Frontal cortex (tissue), 4 donors: Measurements from ENCODE around the gene HGFAC. TPM values are rescaled to one million over a fixed set of nuclear protein-coding genes. Genes with fewer than 3 reads are reported as not detected.

Experiments used
- DNase-seq, 2 donors: peaks; one replicate each; pipeline ENCODE4 v3.0.0; 2012; ENCODE audit warnings: low spot score in 2 of 2
- FAIRE-seq: peaks from 2 replicates; lab custom pipeline; 2012; peaks lifted over from hg19 to GRCh38; lab: Jason Lieb, UNC
- total RNA-seq: library from RNA; depleted of rRNA; stranded (reverse); fragments of >200 nt; gene quantifications from one replicate; pipeline ENCODE4 v1.2.3, GENCODE V29; 2014
- donor health status: control.
- donor health status: control.
- donor health status: control.

HGFAC gene
- total RNA-seq, 1 donor from 2014 or later = 1.6 TPM

DNA sequence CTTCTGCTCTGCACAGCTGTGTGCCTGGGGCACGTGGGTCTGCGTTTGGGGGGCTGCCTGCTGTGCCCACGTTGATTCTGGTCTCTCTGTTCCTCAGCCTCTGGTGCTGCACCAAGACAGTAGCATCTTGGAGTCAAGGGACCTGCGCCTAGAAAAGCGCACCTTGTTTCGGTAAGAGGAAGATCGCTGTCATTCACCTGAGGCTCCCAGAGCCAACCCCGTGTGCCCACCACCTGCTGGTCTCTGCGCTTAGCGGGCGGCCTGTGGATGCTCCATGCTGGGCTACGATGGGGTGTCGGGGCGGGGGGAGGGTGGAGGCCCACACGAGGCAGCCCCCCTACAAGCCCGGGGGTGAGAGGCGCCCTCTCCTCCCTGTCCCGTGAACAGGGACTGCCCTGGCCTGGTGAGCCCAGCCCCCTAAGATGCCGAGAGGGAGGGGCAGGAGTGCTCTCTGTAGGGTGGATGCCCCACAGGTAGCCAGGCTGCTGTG, 18.9 kb upstream of the HGFAC start:
- no peak for DNase-seq
- FAIRE-seq = no peak

DNA sequence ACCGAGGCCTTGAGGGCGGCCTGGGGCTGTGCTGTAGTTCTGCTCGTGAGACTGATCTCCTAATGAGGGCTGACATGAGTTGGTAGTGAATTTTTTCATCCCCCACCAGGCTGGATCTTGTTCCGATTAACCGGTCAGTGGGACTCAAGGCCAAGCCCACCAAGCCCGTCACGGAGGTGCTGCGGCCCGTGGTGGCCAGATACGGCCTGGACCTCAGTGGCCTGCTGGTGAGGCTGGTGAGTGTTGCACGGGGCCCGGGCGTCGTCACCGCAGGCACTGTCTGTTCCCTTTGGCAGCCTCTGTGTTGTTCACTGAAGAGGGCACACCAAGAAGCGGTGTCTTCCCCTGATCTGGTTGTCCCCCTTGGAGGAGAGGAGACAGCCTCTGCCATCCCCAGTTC, 18.4 kb upstream of the HGFAC start:
- DNase-seq (no peak), FAIRE-seq (no peak)

DNA sequence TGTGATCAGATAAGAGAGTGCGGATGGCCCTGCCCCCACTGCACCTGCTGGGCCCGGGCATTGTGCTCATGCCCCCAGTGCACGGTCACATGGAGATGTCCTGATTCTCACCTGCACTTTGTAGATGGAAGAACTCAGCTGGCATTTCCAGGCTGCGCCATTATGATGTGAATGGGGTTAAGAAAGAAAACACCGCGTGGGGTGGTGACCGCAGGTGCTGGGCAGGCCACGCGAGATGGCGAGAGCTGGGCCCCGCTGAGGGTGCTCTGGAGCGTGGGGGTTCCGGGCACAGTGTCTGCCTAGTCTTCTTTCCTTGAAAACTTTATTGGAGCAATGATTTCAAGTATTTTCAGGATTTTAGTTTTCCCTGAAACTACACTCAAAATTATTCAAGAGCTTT, 17.8 kb upstream of the HGFAC start:
- FAIRE-seq (no peak), DNase-seq (no peak)

DNA sequence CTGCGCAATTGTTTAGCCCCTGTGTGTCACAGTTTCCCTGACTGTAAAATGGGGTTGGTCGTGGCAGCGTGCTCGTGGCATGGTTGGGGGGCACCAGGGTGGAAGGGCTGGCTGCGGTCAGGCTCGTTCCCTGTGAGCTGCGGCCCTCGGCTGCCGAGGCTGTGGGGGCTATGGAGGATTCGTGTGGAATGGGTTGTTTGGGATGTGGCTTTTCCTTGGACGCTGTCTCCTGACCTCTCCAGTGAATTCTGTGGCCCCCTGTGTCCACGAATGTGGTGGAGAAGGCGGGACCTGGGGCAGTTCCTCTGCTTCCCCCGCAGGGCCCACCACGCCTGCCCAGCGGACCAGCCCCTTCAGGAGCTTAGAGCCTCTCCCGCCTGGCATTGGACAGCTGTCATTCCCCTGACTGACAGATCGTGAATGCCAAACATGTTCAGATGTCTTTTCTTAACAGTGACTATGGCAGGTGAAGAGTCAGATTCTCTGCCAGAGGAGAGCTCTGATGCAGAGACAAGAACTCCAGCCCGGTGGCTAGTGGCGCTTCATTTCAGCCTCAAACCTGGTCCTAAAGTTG, 17.2 kb upstream of the HGFAC start:
- DNase-seq (no peak), FAIRE-seq (no peak)

DNA sequence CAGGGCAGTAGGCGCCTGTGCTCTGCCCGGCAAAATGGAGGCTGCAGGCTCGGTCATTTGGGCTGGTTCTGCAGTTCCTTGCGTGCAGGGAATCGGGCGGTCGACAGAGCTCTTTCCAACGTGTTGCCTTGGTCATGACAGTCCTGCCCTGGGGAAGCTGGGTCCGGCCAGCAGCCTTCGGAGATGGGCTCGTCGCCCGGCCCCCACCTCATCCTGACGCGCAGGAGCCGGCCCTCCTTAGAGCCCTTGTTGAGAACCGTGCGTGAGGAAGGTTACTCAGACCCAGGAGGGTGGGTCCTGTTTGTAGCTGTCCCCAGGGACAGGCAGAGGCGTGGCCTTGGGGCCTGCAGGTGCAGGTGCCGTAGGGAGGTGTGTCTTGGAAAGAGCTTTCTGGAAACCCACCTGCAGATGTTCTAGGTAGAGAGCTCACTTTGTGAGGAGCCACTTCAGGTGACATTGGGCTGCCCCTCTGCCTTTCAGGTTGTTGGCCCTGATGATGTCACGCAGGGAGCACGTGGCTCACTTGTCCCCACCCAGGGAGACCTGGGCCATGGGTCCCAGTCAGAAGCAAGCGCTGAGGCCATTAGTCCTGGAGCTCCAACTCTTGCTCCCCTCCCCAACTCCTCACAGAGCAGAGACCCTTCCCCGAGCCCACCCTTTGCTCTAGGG, 15.2 kb upstream of the HGFAC start:
- no peak for FAIRE-seq
- DNase-seq = no peak

DNA sequence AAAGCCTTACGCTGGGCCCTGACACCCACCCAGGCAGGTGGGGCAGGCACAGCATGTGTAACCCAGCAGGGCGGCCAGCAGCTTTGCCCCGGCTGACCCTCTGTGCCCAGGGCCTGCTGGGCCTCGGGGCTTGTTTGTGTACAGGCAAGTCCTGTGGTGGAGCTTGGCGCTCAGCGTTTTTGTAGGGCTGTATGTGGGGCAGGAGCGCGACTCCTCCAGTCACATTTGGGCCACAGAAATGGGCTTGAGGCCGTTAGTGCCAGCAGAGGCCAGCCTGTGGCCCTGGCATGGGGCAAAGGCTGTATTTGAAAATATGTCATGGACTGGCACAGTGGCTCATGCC, 14.7 kb upstream of the HGFAC start:
- DNase-seq (no peak), FAIRE-seq (no peak)

DNA sequence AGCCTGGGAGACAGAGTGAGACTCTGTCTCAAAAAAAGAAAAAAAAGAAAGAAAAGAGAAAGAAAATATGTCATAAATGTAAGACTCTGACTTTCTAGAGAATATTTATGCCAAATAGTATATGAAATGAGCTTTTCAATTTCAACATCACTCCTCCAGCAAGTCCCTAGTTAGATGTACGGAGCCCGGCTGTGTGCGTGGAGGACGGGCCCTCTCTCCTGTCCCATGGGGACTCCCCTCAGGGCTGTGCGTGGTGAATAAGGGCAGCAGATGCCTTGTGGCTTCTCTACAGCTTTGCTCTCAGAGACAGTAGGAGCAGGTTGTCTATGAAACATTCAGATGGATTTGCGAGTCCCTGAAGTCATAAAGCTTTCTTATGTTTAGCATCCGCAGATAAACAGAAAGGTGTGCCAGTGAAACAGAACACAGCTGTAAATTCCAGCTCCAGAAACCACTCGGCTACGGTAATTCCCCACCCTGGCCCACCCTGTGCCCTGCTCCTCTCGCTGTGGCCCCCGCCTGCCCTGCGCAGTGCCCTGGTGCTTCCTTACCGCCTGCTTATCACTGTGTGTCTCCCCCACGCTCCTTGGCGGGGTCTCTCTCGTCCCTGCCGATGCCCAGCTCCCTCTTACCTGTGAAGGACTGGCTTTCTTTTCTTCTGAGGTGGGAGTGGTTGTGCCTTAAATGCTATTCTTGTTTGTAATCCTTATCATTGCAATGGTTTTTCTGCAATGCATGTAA, 13.9 kb upstream of the HGFAC start:
- no peak for DNase-seq
- FAIRE-seq = no peak

DNA sequence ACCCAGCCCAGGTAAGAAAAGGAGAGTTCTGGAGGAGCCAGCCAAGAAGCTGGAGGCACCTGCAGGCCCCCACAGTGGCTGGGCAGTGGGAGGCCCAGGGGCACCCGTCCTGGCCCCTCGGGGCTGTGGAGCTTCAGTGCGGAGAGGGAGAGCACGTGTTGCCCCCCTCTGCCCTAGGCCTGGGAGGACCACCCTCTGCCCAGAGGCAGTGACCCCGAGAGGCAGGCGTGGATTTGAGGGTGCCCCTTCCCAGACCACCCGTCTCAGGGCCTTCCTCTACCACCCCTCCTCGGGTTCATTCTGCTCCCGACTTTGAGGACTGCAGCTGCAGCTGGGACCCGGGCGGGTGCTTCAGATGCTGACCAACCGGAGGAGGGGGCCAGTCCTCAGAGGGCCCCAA, 12.1 kb upstream of the HGFAC start:
- no peak for FAIRE-seq
- no peak for DNase-seq

DNA sequence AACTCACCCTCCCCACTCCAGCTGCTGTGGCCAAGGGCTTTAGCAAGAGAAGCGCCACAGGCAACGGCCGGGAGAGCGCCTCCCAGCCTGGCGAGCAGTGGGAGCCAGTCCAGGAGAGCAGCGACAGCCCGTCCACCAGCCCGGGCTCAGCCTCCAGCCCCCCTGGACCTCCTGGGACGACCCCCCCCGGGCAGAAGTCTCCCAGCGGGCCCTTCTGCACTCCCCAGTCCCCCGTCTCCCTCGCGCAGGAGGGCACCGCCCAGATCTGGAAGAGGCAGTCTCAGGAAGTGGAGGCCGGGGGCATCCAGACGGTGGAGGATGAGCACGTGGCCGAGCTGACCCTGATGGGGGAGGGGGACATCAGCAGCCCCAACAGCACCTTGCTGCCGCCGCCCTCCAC, 11.2 kb upstream of the HGFAC start:
- no peak for FAIRE-seq

DNA sequence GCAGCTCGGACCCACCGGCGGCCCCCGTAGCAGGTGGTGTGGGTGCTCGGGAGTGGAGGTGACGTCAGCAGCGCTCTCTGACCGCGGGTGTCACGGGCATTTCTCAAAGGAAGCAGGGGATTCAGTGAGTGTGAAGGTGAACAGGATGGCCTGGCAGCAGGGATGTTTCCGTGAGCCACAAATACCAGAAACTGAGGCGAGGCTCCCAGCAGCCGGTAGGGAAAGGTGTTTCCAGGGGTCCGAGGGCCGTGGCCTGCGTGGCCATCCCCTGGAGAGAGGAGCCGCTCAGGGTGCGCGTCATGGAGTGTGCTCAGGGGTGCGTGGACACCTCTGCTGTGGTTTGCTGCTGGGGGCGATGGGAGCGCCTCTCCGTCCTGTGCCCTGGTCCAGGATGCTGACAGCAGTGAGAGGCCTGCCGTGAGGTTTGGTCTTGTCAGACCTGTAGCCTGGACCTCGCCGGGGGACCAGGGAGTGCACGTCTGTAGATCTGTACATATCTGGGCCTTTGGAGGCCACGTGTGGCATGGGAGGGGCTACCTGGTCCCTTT, 10.2 kb upstream of the HGFAC start:
- no peak for DNase-seq
- no peak for FAIRE-seq

More for the DNA sequence above, 11.2 kb upstream of the HGFAC start:
- no peak for DNase-seq

DNA sequence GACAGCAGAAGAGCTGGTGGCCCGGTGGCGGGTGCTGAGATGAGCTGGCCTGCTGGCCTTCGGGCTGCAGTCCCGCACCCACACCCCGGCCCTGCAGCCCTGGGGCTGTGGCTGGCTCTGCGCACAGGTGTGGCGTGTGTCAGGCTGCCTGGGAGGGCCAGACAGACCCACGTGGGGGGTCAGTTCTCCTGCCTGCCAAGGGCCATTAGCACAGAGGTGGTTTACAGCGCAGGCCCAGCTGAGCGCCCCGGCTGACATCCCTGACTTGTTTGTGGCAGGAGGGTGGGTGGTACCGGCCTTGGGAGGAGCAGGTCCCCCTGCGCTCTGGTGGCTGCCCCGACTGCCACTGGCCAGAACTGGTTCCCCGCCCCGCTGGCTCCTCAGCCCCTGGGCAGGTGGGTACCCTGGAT, 9.4 kb upstream of the HGFAC start:
- DNase-seq = no peak
- FAIRE-seq = no peak

DNA sequence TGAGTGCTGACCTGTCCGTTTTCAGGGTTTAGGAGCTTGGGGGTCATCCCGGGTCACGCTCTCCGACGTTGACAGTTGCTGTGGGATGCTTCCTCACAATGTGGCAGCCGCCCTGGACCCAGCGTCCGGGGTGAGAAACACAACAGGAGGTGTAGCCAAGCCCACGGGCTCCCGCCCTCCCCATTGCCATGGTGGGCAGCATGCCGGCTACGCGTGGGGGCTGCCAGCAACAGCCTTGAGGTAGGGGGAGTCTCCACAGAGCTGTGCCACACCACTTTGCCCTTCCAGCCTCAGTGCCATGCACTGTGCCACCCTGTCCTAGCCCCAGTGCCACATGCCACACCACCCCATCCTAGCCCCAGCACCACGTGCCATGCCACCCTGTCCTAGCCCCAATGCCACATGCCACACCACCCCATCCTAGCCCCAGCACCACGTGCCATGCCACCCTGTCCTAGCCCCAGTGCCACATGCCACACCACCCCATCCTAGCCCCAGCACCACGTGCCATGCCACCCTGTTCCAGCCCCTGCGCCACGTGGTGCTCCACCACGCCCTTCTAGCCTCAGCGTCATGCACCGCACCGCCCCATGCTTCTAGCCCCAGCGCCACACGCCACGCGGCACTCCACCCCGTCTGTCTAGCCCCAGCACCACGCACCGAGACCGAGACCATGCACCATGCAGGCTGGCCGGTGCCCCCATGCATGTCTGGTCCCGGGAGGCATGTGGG, 8.5 kb upstream of the HGFAC start:
- FAIRE-seq = no peak

DNA sequence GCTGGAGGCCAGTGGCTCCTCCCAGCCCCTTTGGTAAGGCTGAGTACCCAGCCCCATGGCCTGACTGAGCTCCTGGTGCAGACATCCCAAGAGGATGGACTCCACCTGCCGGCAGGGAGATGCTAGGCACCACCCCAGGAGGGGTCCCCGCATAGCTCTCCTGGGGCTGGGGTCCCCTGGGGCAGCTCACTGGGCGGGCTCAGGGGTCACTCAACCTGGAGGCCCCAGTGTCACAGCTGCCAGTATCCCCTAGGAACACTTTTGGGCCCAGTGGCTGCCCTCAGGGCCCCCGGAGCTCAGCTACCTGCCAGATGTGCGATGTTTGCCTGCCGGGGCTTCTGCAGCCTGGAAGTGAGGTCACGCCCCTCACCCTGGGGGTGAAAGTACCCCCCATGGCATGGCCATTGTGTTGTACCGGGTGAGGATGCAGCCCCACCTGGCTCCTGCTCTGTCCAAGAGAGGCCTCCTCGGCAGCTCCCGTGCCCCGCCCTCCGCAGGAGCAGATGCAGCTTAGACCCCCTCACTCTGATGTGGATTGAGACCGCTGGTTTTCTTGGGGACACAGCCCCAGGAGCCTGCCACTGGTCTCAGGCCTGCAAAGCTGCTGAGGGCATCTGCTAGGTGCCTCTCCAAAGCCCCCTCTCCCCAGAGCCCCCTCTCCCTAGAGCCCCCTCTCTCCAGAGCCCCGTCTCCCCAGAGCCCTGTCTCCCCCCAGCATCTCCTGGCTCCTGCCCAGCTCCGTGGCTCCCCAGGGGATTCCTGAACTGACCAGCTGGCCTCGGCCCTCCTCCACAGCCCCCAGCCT, 6.7 kb upstream of the HGFAC start:
- FAIRE-seq (no peak), DNase-seq (no peak)

More for the DNA sequence above, 8.5 kb upstream of the HGFAC start:
- DNase-seq = no peak

DNA sequence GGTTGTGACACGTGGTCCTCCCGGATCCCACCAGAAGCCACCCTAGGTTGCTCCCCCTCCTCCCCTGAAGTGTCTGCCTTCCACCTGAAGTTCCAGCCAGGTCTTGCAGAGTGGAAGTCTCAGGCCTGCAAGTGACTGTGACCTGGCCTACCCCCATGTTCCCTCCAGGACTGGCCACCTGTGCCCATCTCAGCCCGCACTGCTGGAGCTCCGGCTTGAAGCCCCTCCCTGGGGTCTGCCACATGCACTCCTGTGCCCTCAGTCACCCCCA, 6.1 kb upstream of the HGFAC start:
- FAIRE-seq (no peak), DNase-seq (no peak)

DNA sequence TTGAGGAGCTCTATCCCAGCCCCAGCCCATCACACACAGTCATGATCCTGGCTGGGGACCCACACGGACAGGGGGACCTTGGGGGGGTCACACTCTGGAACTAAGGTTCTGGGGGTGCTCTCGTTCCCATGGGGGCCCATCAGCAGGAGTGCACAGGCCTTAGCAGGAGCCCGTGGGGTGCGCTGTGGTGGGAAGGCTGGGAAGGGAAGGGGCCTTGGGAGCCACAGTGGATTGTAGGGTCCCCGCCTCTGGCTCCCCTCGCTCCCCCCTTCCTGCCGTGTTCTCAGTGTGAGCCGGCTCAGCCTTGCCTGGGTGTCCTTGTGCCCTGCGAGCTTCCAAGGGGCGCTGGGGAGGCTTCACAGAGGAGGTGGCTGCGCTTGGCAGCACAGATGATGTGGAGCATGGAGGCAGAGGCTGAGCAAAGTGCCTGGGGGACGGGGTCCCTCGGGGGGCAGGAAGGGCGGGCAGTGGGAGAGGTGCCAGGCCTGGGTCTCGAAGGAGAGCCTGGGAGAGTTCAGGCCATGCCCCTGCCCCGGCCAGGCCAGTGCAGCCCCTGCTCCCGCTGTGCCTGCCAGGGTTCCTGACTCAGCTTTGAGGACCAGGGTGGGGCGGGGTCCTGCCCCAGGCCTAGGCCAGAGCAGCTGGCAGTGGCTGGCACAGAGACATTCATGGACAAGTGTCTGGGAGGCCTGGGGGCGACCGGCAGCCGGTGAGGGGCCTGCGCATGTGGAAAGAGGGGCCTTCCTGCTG, 5.5 kb upstream of the HGFAC start:
- no peak for DNase-seq
- FAIRE-seq = no peak

DNA sequence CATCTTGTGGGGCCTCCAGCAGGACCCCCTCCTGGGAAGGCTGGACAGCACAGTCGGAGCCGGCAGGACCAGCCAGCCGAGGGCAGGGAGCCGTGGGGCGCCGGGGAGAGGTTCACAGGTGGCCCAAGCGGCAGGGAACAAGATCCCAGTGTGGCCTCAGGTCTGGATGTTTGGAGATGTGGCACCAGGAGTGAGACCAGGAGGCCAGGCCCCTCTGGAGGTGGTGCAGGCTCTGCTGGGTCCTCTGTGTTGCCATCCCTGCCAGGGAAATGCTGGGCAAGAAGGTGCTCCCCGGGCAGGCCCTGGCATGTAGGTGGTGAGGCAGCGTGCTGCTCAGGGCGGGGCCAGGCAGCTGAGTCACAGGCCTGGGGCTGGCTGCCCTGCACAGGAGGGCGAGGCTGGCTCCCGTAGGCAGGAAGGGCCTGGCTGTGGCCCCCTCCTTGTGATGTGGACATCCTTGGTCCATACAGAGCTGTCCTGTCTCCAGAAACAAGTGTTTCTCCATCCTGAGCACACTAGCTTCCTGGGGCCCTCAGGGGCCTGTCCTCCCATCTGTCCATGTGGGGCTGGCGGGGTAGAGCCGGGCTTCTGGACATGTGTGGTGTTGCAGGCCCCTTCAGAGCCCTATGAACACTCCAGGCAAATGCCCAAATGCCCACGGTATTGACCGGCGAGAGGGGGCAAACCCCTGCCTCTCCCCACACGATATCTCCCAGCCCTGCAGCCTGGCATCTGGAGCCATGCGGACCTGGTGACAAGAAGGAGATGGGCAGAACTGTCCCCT, 4.8 kb upstream of the HGFAC start:
- DNase-seq (no peak), FAIRE-seq (no peak)

DNA sequence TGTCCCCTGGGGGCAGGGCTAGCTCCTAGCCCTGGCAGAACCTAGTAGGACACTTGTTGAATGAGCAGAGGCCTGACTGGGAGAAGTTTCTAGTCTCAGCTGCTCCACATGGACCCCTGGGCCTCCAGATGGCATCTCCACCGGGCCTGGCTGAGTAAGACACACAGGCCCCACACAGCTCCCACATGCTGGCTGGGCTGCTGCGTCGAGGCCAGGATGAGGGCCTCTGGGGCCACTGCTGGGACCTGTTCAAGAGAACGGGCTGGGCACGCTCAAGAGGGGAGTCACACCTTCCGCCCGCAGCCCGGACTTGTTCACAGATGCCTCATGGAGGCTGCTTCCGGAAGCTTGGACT, 4.2 kb upstream of the HGFAC start:
- DNase-seq = no peak
- no peak for FAIRE-seq

DNA sequence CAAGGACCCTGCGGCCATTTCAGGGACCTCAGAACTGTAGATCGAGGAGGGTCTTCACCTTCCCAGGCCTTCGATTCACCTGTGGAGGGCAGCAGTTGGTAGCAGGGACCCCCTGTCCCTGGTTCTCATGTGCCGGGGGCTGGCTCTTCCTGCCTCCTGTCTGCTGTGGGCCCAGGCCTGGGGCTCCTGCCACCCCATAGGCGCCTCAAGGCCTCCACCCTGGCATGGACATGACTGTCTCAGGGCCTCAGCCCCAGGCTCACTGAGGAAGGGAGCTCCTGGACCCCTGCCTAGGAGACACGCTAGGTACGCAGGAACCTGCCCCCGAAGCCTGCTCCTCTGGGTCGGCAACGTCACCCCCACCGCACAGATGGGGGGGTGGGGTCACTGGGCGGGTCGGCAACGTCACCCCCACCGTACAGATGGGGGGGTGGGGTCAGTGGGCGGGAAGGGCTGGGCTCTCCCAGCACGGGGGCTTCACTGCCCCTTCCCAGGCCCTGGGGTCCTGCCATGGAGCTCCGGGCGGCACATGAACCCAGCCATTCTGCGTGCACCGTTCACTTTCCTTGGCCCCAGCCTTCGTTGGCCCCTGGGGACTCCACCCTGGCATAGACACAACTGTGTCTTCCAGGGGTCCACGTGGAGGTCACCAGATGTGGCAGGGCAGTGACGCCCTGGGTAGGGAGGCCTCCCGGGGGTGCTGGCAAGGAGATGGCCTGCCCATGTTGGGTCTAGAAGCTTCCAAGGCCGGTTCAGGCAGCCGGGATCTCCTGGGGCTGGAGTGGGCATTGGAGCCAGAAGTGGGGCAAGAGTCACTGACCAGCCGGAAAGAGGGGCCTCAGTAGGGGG, 3.5 kb upstream of the HGFAC start:
- DNase-seq = no peak
- FAIRE-seq = no peak
